Measurements from ENCODE around the gene CCT3. TPM values are rescaled to one million over a fixed set of nuclear protein-coding genes. Genes with fewer than 3 reads are reported as not detected.

The CCT3 gene
- total and polyA plus RNA-seq, 2 donors (not counting 1 experiment from before 2014, with no cell fraction given): 251 to 397 TPM

- H3K27me3 ChIP-seq (ENCODE audit: control insufficient read depth, insufficient read depth, low read length): peaks cover 31% of the 10 kb centered on the region
- TF ChIP-seq EZH2 (IDR thresholded peaks at IDR 0.05; ENCODE audit: low read length, missing control alignments) (no peak), CTCF (conservative IDR thresholded peaks at IDR 0.05 in 1 of 2, IDR thresholded peaks at IDR 0.05 in 1 of 2; ENCODE audit: low read depth in 1 of 2, low read length in 2 of 2) (peak; percentile 41 to 42)
- no peaks in the 10 kb centered on the region for H3K4me1 ChIP-seq (ENCODE audit: control insufficient read depth, extremely low read depth, insufficient read depth, low read length)
- no peak overlapping the region for H3K9ac ChIP-seq (ENCODE audit: insufficient read depth, low read length)
- no peaks in the 10 kb centered on the region for H4K20me1 ChIP-seq (ENCODE audit: control insufficient read depth, extremely low read depth, insufficient read depth, low read length)
- no peak overlapping the region for H3K27ac ChIP-seq (ENCODE audit: insufficient read depth, low read length)
- no peak overlapping the region for H3K4me3 ChIP-seq (replicated peaks in 1 of 4; ENCODE audit: control extremely low read depth in 1 of 4, insufficient read depth in 1 of 4, low read depth in 3 of 4, low read length in 4 of 4)
- H3K9me3 ChIP-seq (ENCODE audit: control insufficient read depth, insufficient read depth, low read depth, low read length): no peaks in the 10 kb centered on the region
- no peaks in the 10 kb centered on the region for H3K79me2 ChIP-seq (ENCODE audit: control insufficient read depth, insufficient read depth, low read length)
- no peak overlapping the region for H3K4me2 ChIP-seq (ENCODE audit: extremely low read depth, insufficient read depth, low read length)
- peak; percentile 26 to 28 for DNase-seq (ENCODE audit: low read depth in 2 of 2)
- no peaks in the 10 kb centered on the region for H3K36me3 ChIP-seq (ENCODE audit: control insufficient read depth, insufficient read depth, low read length)
- no peak overlapping the region for H2AFZ ChIP-seq (ENCODE audit: low read length)
Measured at GRCh38 chr1:156359973-156360372, 21.9 kb upstream of the CCT3 start.

- no peak overlapping the region for H3K27ac ChIP-seq (ENCODE audit: insufficient read depth, low read length)
- H3K27me3 ChIP-seq (ENCODE audit: control insufficient read depth, insufficient read depth, low read length): peaks cover 25% of the 10 kb centered on the region
- TF ChIP-seq EZH2 (IDR thresholded peaks at IDR 0.05; ENCODE audit: low read length, missing control alignments): no peak
- no peak for TF ChIP-seq CTCF (conservative IDR thresholded peaks at IDR 0.05 in 1 of 2, IDR thresholded peaks at IDR 0.05 in 1 of 2; ENCODE audit: low read depth in 1 of 2, low read length in 2 of 2)
- H3K4me1 ChIP-seq (ENCODE audit: control insufficient read depth, extremely low read depth, insufficient read depth, low read length): no peaks in the 10 kb centered on the region
- no peaks in the 10 kb centered on the region for H3K79me2 ChIP-seq (ENCODE audit: control insufficient read depth, insufficient read depth, low read length)
- no peak overlapping the region for H3K9ac ChIP-seq (ENCODE audit: insufficient read depth, low read length)
- no peaks in the 10 kb centered on the region for H3K36me3 ChIP-seq (ENCODE audit: control insufficient read depth, insufficient read depth, low read length)
- no peak overlapping the region for H3K4me2 ChIP-seq (ENCODE audit: extremely low read depth, insufficient read depth, low read length)
- no peak for DNase-seq (ENCODE audit: low read depth in 2 of 2)
- no peaks in the 10 kb centered on the region for H3K9me3 ChIP-seq (ENCODE audit: control insufficient read depth, insufficient read depth, low read depth, low read length)
- no peak overlapping the region for H2AFZ ChIP-seq (ENCODE audit: low read length)
- no peak overlapping the region for H3K4me3 ChIP-seq (replicated peaks in 1 of 4; ENCODE audit: control extremely low read depth in 1 of 4, insufficient read depth in 1 of 4, low read depth in 3 of 4, low read length in 4 of 4)
- H4K20me1 ChIP-seq (ENCODE audit: control insufficient read depth, extremely low read depth, insufficient read depth, low read length): no peaks in the 10 kb centered on the region
Measured at GRCh38 chr1:156359249-156359648, 21.2 kb upstream of the CCT3 start.

GRCh38 chr1:156358641-156359040 is 20.5 kb upstream of the CCT3 start:
- H3K27ac ChIP-seq (ENCODE audit: insufficient read depth, low read length): no peak overlapping the region
- TF ChIP-seq EZH2 (IDR thresholded peaks at IDR 0.05; ENCODE audit: low read length, missing control alignments) (no peak), CTCF (conservative IDR thresholded peaks at IDR 0.05 in 1 of 2, IDR thresholded peaks at IDR 0.05 in 1 of 2; ENCODE audit: low read depth in 1 of 2, low read length in 2 of 2) (no peak)
- no peak overlapping the region for H3K4me2 ChIP-seq (ENCODE audit: extremely low read depth, insufficient read depth, low read length)

More at GRCh38 chr1:156358641-156359040, 20.5 kb upstream of the CCT3 start:
- Histone ChIP-seq H3K4me1 (ENCODE audit: control insufficient read depth, extremely low read depth, insufficient read depth, low read length) (no peaks in the 10 kb centered on the region), H3K9me3 (ENCODE audit: control insufficient read depth, insufficient read depth, low read depth, low read length) (no peaks in the 10 kb centered on the region), H3K9ac (ENCODE audit: insufficient read depth, low read length) (no peak overlapping the region), H2AFZ (ENCODE audit: low read length) (no peak overlapping the region), H3K36me3 (ENCODE audit: control insufficient read depth, insufficient read depth, low read length) (no peaks in the 10 kb centered on the region), H3K79me2 (ENCODE audit: control insufficient read depth, insufficient read depth, low read length) (no peaks in the 10 kb centered on the region), H3K27me3 (ENCODE audit: control insufficient read depth, insufficient read depth, low read length) (peaks cover 21% of the 10 kb centered on the region), H3K4me3 (replicated peaks in 1 of 4; ENCODE audit: control extremely low read depth in 1 of 4, insufficient read depth in 1 of 4, low read depth in 3 of 4, low read length in 4 of 4) (no peak overlapping the region), H4K20me1 (ENCODE audit: control insufficient read depth, extremely low read depth, insufficient read depth, low read length) (no peaks in the 10 kb centered on the region)
- no peak for DNase-seq (ENCODE audit: low read depth in 2 of 2)

All from fibroblast of lung (primary cell).